KMS-11 (cell line): ENCODE measurements around the gene SNCAIP.

Experiments used
- H2AFZ ChIP-seq: fragments of 200-600 bp; sonication (generic); 2 replicates; pipeline ENCODE4 v1.6.1; 2016; ENCODE audit warnings: antibody characterized with exemption, mixed run types, low read depth
- H3K27ac ChIP-seq: fragments of 200-600 bp; sonication (generic); 2 replicates; pipeline ENCODE4 v1.6.1; 2016; ENCODE audit warnings: mild to moderate bottlenecking, mixed run types
- H3K27me3 ChIP-seq: fragments of 200-600 bp; sonication (generic); 2 replicates; pipeline ENCODE4 v1.6.1; 2017; ENCODE audit warnings: mild to moderate bottlenecking, low read depth, mixed run types, moderate library complexity; ENCODE audit not compliant: insufficient read depth
- H3K36me3 ChIP-seq: fragments of 200-600 bp; sonication (generic); 2 replicates; pipeline ENCODE4 v1.6.1; 2017; ENCODE audit warnings: mild to moderate bottlenecking, mixed run types; ENCODE audit not compliant: insufficient read depth
- H3K4me1 ChIP-seq: fragments of 200-600 bp; sonication (generic); 2 replicates; pipeline ENCODE4 v1.6.1; 2016; ENCODE audit warnings: mild to moderate bottlenecking, low read depth, mixed run types; ENCODE audit not compliant: poor library complexity, severe bottlenecking
- H3K4me2 ChIP-seq: fragments of 200-600 bp; sonication (generic); 2 replicates; pipeline ENCODE4 v1.7.0; 2016; ENCODE audit warnings: mild to moderate bottlenecking, mixed run types
- H3K4me3 ChIP-seq: fragments of 200-600 bp; sonication (generic); IDR thresholded peaks from 2 replicates; pipeline ENCODE4 v1.6.1; 2017; ENCODE audit warnings: low read depth, low read length, mixed read lengths; ENCODE audit not compliant: insufficient read depth
- H3K79me2 ChIP-seq: fragments of 200-600 bp; sonication (generic); 2 replicates; pipeline ENCODE4 v1.6.1; 2016; ENCODE audit warnings: low read depth, mixed run types; ENCODE audit not compliant: insufficient read depth
- H3K9ac ChIP-seq: fragments of 200-600 bp; sonication (generic); 2 replicates; pipeline ENCODE4 v1.6.1; 2016; ENCODE audit warnings: mild to moderate bottlenecking, mixed run types
- H4K20me1 ChIP-seq: fragments of 200-600 bp; sonication (generic); 2 replicates; pipeline ENCODE4 v1.6.1; 2016; ENCODE audit warnings: mild to moderate bottlenecking, mixed run types; ENCODE audit not compliant: insufficient read depth
- TF ChIP-seq, protein P1 (sequence below): fragments of 200-600 bp; sonication (generic); conservative IDR thresholded peaks from 2 replicates; pipeline ENCODE4 v1.6.1; 2017; ENCODE audit warnings: low read depth, mild to moderate bottlenecking, antibody characterized with exemption, low read length, moderate library complexity, mixed read lengths

The SNCAIP gene

DNA sequence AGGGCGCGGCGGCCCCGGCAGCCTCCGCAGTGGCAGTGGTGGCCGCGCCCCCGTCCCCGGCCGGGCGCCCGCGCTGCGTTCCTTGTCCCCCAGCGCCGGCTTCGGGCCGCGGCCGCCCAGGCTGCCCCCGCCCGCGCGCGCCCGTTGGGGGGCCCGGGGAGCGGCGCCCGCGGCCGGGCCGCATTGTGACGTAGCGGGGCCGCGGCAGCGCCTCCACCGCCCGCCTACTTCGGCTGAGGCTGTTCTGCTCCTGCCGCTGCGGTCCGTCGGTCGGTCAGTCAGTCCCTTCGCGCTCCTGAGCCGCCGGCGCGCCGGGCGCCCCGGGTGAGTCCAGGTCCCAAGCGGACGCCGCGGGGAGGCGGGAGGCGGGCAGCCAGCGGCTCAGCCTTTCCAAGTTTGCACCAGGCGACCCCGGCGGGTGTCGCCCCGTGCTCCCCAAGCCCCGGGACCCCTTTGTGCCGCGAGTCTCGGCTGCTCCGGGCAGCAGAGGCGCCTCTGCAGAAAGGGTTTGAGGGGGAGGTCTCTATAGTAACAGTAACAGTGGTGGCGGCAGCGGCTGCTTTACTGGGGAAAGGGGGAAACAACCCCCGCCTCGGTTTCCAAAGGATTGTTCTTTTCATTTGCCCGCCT, at the start of gene SNCAIP:
TSS of gene SNCAIP (plus strand) at position 277 of the 630 bp plus-strand sequence. CDS start 78,898 bp downstream, outside the sequence.
- Histone ChIP-seq H3K27ac (no peak within 1 kb of the TSS), H3K4me2 (no peak within 1 kb of the TSS), H3K27me3 (no peaks in the 10 kb centered on the region), H2AFZ (no peak within 1 kb of the TSS), H3K36me3 (no peaks in the 10 kb centered on the region), H3K4me1 (peaks cover 20% of the 10 kb centered on the region), H3K9ac (no peak within 1 kb of the TSS), H3K79me2 (no peaks in the 10 kb centered on the region), H4K20me1 (no peaks in the 10 kb centered on the region), H3K4me3 (no peak within 1 kb of the TSS)
- TF ChIP-seq, protein P1, sequence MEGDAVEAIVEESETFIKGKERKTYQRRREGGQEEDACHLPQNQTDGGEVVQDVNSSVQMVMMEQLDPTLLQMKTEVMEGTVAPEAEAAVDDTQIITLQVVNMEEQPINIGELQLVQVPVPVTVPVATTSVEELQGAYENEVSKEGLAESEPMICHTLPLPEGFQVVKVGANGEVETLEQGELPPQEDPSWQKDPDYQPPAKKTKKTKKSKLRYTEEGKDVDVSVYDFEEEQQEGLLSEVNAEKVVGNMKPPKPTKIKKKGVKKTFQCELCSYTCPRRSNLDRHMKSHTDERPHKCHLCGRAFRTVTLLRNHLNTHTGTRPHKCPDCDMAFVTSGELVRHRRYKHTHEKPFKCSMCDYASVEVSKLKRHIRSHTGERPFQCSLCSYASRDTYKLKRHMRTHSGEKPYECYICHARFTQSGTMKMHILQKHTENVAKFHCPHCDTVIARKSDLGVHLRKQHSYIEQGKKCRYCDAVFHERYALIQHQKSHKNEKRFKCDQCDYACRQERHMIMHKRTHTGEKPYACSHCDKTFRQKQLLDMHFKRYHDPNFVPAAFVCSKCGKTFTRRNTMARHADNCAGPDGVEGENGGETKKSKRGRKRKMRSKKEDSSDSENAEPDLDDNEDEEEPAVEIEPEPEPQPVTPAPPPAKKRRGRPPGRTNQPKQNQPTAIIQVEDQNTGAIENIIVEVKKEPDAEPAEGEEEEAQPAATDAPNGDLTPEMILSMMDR = no peak

DNA sequence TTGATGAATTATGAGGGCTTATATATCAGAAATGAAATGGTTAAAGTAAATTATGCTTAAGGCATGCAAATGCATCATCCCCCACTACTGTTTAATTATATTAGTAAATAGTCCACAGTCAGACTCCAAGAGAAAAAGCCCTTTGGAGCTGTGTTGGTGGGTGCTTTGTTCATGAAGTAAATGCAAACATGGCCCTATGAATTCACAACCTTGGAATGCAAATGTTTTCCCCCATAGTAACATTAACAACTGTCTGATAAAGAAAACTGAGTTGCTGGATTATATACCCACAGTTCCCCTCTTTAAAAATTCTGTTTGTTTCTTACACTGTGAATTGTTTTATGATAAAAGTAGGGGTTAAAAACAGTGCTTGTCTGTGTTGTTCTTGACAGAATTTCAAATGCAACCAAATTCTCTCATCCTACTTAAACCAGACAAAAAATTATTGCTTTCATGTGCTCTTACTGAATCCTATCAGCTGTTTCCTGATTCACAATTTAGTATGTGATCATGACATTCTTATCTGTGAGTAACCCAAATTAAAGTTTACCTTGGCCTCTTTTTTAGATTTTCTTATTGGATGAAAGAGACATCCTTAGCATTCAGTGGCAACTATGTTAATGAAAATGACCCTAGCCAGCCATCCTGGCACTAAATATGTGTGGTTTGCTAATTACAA, 48.5 kb upstream of the SNCAIP start:
- TF ChIP-seq, protein P1 = no peak
- Histone ChIP-seq H3K27me3 (no peaks in the 10 kb centered on the region), H3K79me2 (no peaks in the 10 kb centered on the region), H3K4me1 (no peaks in the 10 kb centered on the region), H3K9ac (no peak overlapping the region), H3K27ac (no peak overlapping the region), H3K4me3 (no peak overlapping the region), H3K4me2 (no peak overlapping the region), H3K36me3 (no peaks in the 10 kb centered on the region), H2AFZ (no peak overlapping the region), H4K20me1 (no peaks in the 10 kb centered on the region)

DNA sequence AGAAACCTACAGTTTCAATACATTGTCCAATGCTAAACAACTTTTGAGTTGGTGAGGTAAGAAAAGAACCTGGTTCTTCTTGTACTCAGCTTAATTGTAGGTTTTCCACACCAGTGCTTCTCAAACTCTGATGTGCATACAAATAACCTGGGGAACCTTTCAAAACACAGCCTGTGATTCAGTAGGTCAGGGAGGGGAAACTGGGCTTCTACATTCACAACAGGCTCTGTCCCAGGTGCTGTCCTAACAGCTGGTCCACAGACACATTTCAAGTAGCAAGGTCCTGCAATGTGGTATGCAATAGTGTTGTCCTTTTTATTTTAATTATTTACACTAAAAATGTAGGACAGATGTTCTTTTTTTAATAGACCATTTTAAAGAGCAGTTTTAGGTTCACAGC, 47.4 kb upstream of the SNCAIP start:
- Histone ChIP-seq H3K4me3 (no peak overlapping the region), H3K36me3 (no peaks in the 10 kb centered on the region), H3K27ac (no peak overlapping the region), H2AFZ (no peak overlapping the region), H3K79me2 (no peaks in the 10 kb centered on the region), H3K9ac (no peak overlapping the region), H3K4me1 (no peaks in the 10 kb centered on the region), H4K20me1 (no peaks in the 10 kb centered on the region), H3K27me3 (no peaks in the 10 kb centered on the region), H3K4me2 (no peak overlapping the region)
- TF ChIP-seq, protein P1 = no peak

DNA sequence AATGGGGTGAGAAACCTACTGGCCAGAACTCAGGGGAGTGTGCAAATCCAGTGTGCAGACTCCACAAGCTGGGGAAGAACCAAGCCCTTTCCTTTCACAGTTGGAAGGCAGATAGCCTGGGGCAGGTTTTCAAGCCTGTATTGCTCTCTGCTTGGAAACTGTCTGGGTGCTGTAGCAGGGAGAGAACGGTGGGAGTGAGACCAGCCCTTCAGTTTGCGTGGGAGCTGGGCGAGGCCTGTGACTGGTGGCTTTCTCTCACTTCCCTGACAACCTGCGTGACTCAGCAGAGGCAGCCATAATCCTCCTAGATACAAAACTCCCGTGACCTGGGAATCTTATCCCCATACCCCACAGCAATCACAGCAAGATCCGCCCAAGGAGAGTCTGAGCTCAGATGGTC, 44.9 kb upstream of the SNCAIP start:
- H3K4me1 ChIP-seq = no peaks in the 10 kb centered on the region
- H3K27me3 ChIP-seq = no peaks in the 10 kb centered on the region
- TF ChIP-seq, protein P1 = no peak
- H3K79me2 ChIP-seq = no peaks in the 10 kb centered on the region
- H2AFZ ChIP-seq = no peak overlapping the region
- H3K27ac ChIP-seq = no peak overlapping the region
- H3K9ac ChIP-seq = no peak overlapping the region
- H4K20me1 ChIP-seq = no peaks in the 10 kb centered on the region
- H3K4me3 ChIP-seq = no peak overlapping the region
- no peak overlapping the region for H3K4me2 ChIP-seq
- no peaks in the 10 kb centered on the region for H3K36me3 ChIP-seq
